NCI-H345 treated with DMSO at 0.1 percent for 48 hours (cell line): ENCODE measurements around the gene DEPDC7.
"Not testable (repeated sequence)": the region's sequence is repeated elsewhere in the genome, so short reads cannot be mapped to it uniquely, and the experiment has no call there.

Experiments
- DNase-seq: peaks from one replicate; lab custom pipeline; 2025; ENCODE audit not compliant: unreplicated experiment; lab: John Stamatoyannopoulos, UW

Gene DEPDC7

DNA sequence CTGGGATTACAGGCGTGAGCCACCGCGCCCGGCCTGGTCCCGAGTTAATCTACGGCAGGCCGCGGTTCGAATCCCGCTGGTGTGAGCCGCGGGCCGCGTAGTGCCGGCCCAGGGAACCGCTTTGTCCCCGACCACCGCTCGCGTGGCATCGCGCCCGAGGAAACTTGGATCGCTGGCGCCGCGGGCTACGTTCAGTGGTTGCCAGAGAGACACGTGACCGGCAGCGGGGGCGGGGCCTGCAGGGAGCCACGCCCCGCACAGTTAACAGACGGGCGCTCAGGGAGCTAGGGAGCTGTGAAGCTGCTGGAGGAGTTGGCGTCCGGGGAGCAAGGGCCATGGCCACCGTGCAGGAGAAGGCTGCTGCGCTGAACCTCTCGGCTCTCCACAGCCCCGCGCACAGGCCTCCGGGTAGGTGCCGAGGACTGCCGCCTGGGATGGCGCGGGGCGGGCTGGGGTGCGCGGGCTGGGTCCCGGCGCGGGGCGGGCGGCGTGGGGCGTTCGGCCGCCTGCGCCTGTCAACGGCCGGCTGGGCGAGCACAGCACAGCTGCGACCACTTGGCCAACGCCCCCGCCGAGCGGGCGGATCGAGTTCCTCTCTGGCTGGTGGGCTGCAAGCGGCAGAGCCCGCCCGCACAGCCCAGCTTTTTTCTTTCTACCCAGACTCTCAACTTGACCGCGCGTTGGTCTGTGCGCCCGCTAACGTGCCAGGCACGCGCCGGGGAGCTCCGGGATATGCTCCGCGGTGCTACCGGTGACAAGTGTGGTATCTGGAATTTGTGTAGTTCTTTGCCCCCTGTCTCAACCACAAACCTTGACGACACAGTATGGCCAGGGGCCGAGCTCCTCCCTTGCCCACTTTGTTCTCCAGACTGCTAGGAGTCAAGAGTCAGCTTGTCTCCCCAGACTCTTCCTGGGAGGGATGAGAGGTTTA lies at the start of gene DEPDC7:
DEPDC7 (plus strand) TSS at position 258 of the 931 bp plus-strand sequence; CDS start at position 336, 78 bp downstream.
- DNase-seq = peak; percentile 88

DNA sequence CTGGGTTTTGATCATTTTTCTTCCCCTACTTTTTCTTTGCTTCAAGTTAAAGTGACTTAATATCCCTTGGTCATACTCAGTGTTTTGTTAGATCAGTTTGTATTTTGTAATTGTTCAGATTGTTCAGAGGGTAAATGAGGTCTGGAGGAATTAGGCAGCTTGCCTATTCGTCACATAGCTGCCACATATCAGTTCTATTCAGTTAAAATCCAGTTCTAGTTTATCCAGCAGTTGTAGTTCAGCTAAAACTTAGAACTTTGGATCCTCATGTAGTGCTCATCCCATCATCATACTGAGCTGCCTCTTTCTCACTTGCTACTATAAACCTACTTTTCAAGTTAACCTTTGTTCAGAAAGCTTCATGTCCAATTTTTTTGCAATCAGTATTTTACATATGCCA lies 47.1 kb upstream of the DEPDC7 start:
- DNase-seq = no peak

DNA sequence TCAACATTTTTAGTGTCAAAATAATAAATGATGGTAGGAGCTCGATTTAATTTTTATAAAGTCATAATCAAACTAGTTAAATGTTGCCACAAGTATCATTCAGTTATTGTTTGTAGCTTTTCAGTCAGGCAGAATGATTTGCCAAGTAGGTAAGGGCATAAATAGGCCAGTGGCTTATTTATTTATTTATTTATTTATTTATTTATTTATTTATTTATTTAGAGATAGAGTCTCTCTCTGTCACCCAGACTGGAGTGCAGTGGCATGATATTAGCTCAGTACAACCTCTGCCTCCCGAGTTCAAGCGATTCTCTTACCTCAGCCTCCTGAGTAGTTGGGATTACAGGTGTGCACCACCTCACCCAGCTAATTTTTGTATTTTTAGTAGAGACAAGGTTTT lies 43.4 kb upstream of the DEPDC7 start:
- DNase-seq = not testable (repeated sequence)

GRCh38 chr11:32972781-32973180 lies 42.9 kb upstream of the DEPDC7 start:
- DNase-seq = no peak

- no peak for DNase-seq
These were observed 33.1 kb upstream of the DEPDC7 start for GRCh38 chr11:32982626-32983025.

DNA sequence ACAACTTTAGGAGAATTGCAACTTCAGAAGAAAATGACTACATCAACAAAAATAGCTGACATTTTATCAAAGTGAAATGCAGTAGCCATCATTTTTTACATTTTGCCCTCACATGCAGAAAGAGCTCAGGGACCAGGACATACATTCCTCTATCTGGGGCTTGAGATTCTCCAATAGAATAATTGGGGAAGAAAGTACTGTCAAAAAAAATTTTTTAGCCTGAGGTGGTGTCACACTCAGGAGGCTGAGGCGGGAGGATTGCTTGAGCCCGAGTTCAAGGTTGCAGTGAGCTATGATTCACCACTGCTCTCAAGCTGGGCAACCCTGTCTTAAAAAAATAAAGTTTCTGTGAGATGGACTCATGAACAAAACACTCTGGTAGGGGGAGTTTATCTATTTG lies 32.2 kb upstream of the DEPDC7 start:
- no peak for DNase-seq

DNA sequence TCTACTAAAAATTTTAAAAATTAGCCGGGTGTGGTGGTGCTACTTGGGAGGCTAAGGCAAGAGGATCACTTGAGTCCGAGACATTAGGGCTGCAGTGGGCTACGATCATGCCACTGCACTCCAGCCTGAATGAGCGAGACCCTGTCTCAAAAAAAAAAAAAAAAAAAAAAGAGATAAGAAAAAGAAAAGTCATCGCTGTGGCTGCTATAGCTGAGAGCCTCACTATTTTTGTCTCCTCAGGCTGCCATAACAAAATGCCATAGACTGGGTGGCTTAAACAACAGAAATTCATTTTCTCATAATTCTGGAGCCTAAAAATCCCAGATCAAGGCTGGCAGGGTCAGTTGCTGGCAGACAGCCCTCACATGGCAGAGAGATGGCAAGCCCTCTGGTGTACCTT lies 30.1 kb upstream of the DEPDC7 start:
- DNase-seq = no peak

GRCh38 chr11:32987851-32988250 lies 27.8 kb upstream of the DEPDC7 start:
- DNase-seq = no peak

DNA sequence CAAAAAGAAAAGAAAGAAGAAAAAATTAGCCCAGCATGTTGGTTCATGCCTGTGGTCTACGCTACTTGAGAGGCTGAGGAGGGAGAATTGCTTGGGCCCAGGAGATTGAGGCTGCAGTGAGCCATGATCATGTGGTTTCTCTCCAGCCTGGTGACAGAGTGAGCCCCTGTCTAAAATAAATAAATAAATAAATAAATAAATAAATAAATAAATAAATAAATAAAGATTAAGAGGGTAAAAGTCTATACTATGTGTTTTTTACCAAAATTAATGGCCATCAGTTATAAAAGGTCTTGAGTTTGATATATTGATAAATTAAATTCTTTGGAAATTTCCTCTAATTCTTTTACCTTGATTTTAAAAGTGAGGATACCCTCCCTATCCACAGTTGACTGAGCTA lies 25.2 kb upstream of the DEPDC7 start:
- no peak for DNase-seq

DNA sequence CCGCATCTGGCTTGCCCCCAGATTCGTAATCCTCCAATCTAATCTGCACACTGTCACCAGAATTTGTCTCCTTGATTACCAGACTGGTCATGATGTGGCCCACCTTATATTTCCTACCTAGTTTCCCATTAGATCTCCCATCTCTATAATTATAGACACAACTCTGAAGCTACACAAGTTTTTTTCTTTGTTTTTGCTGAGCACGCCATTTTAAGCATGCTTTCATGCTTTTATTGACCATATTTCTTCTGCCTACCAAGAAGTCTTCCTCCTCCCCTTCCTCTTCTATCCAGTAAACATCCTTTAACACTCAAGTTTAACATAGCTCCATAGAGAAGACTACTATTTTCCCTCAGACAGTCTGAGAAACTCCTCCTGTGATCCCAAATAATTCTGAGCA lies 24.3 kb upstream of the DEPDC7 start:
- no peak for DNase-seq

DNA sequence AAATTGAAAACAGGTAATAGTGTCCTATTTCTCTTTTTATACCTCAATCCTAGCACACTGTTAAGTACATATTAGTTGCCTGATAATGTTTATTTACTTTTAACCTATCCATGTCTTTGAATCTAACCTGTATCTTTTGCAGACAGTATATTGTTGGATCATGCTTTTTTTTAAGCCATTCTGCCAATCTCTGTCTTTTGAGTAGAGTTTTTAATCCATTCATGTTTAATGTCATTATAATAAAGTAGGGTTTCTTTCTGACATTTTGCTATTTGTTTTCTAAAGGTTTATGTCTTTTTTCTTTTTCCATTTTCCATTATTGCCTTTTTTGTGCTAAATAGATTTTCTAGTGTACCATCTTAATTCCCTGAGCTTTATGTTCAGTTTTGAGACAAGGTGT lies 23.8 kb upstream of the DEPDC7 start:
- no peak for DNase-seq

DNA sequence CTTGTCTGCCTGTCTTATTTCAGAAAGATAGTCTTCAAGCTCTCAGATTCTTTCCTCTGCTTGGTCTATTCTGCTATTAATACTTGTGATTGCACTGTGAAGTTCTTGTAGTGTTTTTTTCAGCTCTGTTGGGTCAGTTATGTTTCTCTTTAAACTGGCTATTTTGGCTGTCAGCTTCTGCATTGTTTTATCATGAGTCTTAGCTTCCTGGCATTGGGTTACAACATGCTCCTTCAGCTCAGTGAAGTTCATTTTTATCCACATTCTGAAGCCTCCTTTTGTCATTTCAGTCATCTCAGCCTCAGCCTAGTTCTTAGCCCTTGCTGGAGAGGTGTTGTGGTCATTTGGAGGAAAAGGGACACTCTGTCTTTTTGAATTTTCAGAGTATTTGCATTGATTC lies 15.5 kb upstream of the DEPDC7 start:
- DNase-seq = no peak

- DNase-seq = no peak
These were observed 14.4 kb upstream of the DEPDC7 start for GRCh38 chr11:33001281-33001680.

DNA sequence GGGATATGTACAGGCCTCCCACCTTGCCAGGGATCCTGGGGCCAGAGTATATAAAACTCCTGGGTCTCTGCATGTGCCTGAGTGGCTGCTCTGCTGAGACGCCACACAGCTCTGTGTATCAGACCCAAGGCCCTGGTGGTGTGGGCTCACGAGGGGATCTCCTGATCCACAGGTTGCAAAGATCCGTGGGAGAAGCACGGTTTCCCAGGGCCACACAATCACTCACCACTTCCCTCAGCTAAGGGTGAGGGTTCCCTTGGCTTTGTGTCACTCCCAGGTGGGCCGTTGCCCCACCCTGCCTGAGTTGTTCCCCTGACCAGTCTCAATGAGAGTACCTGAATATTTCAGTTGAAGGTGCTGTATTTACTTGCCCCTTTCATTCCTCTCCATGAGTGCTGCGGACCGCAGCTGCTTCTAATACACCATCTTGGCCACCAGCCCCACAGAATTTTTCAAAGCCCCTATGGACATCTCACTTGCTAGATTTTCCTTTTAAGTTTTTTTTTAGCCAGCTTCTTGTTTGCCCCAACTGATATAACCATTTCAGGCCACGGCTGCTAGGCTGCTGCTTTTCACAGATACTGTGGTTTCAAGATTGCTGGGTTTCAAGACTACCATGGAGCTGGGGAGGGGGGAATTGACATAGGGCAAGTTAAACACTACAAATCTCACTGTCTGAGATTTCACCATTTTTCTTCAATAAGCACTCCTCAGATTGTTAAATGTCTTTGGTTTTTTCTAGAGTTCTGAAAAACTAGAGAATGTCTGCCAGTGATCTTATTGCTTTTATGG lies 13.7 kb upstream of the DEPDC7 start:
- no peak for DNase-seq

GRCh38 chr11:33005175-33005574 lies 10.5 kb upstream of the DEPDC7 start:
- DNase-seq = no peak

GRCh38 chr11:33006010-33006409 lies 9.7 kb upstream of the DEPDC7 start:
- DNase-seq = no peak

GRCh38 chr11:33013755-33014154 lies 1.9 kb upstream of the DEPDC7 start:
- no peak for DNase-seq

- DNase-seq = no peak
These were observed 976 bp downstream of the DEPDC7 start for GRCh38 chr11:33016654-33017053.

DNA sequence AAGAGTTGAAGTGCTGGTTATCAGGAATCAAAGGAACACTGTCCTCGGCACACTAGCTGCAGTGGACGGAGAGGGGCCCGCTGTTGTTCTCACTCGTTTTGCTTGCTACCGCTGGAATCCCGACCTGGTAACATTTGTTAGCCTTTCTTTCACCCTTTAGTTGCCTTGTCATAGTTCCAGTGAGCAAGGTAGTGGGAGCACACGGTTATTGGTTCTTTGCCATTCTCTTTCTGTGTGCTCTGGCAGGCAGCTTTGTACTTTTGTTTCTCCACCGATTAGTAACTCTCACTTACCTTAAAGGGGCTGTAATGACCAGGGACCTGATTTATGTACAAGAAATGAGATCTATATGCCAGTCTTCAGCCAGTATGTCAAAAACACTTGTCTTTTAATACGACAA lies 1.8 kb downstream of the DEPDC7 start:
- no peak for DNase-seq

DNA sequence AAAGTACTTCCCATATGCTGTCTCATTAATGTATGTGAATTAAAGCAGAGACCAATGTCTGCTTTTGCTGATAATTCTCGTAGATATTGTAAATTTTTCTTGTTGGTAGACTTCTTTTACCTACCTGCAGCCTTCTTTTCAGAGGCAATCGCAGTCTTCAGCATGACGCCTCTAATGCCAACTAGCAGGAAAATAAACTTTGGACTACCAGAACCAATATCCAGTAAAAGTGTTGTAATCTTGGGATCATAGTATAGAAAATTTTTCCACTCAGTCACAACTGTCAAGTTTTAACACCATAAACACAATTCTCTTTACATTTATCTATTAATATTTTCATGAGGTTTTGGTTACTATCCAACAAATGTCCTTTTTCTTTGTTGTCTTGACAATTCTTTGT lies 2.3 kb downstream of the DEPDC7 start:
- no peak for DNase-seq

GRCh38 chr11:33018840-33019239 lies 3.2 kb downstream of the DEPDC7 start:
- no peak for DNase-seq

DNA sequence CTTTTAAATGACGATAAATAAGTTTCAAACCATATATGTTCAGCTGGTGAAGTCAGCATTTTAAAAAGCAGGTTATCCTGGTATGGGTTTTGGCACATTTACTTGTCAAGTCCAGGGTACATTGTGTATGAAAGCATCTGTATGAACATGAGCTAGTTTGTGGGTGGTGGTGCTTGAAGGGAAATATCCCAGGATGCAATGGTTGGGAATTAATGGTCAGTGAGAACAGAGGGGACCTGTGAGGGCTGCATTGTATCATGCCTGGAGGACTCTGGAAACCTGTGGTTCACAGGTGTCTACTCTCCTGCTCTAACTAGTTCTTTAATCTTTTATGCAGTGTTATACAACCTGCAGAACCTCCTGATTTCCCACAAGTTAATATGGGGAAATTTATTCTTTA lies 5.8 kb downstream of the DEPDC7 start:
- DNase-seq = no peak
